ENCODE measurements around the gene ERBB3. TPM values are rescaled to one million over a fixed set of nuclear protein-coding genes. Genes with fewer than 3 reads are reported as not detected.

The ERBB3 gene
- total and polyA plus RNA-seq, 9 donors: 0.72 to 20.6 (median 3.3) TPM

DNA sequence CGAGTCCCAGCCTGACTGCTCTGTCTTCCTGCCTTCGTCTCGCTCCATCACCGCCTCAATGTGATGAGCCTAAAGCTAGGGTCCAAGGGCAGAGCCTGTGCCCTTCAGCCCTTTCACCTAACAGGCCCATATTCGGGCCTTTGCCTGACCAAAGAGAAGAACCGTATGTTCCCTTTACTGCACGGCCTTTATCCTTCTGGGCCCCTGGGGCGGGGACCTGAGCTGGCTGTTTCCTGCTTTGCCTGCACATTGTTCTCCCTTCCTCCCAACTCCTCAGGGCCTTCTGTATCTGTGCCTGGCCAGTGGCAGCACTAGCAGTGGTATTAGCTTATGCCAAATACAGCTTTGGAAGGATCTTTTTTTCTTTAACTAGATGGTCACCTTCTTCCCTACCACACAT is 63.9 kb downstream of the ERBB3 start:
- Histone ChIP-seq H3K36me3 (no peaks in the 10 kb centered on the region), H3K27me3 (no peaks in the 10 kb centered on the region), H3K9me3 (no peaks in the 10 kb centered on the region), H3K27ac (no peak overlapping the region), H3K4me3 (no peak overlapping the region), H3K4me1 (ENCODE audit: insufficient read depth) (peaks cover 4% of the 10 kb centered on the region)
- DNase-seq: no peak
- TF ChIP-seq, protein P1, sequence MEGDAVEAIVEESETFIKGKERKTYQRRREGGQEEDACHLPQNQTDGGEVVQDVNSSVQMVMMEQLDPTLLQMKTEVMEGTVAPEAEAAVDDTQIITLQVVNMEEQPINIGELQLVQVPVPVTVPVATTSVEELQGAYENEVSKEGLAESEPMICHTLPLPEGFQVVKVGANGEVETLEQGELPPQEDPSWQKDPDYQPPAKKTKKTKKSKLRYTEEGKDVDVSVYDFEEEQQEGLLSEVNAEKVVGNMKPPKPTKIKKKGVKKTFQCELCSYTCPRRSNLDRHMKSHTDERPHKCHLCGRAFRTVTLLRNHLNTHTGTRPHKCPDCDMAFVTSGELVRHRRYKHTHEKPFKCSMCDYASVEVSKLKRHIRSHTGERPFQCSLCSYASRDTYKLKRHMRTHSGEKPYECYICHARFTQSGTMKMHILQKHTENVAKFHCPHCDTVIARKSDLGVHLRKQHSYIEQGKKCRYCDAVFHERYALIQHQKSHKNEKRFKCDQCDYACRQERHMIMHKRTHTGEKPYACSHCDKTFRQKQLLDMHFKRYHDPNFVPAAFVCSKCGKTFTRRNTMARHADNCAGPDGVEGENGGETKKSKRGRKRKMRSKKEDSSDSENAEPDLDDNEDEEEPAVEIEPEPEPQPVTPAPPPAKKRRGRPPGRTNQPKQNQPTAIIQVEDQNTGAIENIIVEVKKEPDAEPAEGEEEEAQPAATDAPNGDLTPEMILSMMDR (IDR thresholded peaks at IDR 0.05): no peak
- TF ChIP-seq POLR2A (IDR thresholded peaks at IDR 0.05) (no peak), EP300 (IDR thresholded peaks at IDR 0.05) (no peak)
- WGBS, 3 donors: 83 to 86% (median 84%) methylated on average over 8 of the region's 8 CpGs
- intact Hi-C loops (cut with DNase I): no loop called here

DNA sequence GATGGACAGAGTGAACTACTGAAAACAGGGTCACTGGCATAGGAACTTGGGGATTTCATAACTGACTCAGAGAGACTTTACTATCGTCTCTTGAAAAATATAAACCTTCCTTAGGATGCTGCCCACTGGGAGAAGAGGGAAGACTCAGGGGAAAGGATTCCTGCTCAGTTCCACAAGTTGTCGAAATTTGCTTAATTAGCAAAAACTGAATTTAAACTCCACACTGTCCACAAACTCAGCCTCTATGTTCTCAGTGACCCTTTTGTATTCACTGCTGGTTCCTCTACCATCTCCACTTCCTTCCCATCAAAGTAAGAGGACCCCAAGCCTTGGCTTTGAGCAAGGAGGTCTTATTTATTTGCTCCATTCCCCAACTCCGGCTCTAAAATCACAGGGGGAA is 65.3 kb downstream of the ERBB3 start:
- Histone ChIP-seq H3K9me3 (no peaks in the 10 kb centered on the region), H3K27ac (no peak overlapping the region), H3K4me1 (ENCODE audit: insufficient read depth) (peaks cover 4% of the 10 kb centered on the region), H3K27me3 (no peaks in the 10 kb centered on the region), H3K36me3 (no peaks in the 10 kb centered on the region), H3K4me3 (no peak overlapping the region)
- 69 to 82% (median 79%) methylated on average over 3 of the region's 3 CpGs for WGBS, 3 donors
- intact Hi-C loops (cut with DNase I): no loop called here
- TF ChIP-seq POLR2A (IDR thresholded peaks at IDR 0.05) (no peak), EP300 (IDR thresholded peaks at IDR 0.05) (no peak)
- TF ChIP-seq, protein P1 (IDR thresholded peaks at IDR 0.05): no peak
- no peak for DNase-seq

DNA sequence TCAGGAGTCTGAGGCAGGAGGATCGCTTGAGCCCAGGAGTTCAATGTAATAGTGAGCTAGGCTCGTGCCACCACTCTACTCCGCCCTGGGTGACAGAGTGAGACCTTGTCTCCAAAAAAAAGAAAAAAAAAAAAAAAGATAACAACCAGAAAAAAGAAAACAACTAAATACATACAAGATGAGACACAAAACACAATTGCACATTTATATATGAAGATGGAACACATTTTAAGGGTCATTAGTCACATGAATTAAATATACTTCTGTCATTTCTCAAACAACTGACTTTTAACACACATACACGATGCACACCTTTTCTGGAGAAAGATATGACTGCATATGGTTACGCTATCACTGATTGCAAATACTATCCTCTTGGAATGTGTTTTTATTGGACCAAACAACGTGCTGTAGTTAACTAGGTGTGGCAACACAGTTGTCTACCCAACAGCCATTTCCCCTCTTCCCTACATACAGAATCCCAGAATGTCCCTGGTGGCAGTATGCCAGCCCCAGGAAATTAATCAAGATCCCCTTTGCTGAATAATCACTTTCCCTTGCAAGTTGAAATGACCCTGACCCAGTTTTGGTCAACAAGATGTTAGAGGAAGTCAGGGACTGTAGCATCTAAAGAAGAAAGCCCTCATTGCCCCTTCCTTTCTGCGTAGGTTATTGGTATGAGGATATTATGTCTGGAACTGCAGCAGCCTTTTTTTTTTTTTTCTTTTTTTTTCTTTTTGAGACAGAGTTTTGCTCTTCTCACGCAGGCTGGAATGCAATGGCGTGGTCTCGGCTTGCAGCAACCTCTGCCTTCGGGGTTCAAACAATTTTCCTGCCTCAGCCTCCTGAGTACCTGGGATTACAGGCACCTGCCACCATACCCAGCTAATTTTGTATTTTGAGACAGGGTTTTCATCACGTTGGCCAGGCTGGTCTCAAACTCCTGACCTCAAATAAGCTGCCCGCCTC is 66.8 kb downstream of the ERBB3 start:
- H3K4me3 ChIP-seq: no peak overlapping the region
- peaks cover 6% of the 10 kb centered on the region for H3K4me1 ChIP-seq (ENCODE audit: insufficient read depth)
- 27 to 37% (median 27%) methylated on average over 13 of the region's 13 CpGs for WGBS, 3 donors
- TF ChIP-seq POLR2A (IDR thresholded peaks at IDR 0.05): no peak
- H3K36me3 ChIP-seq: no peaks in the 10 kb centered on the region
- intact Hi-C loops (cut with DNase I): no loop called here
- DNase-seq: peak; percentile 54 to 70 (median 64)
- no peaks in the 10 kb centered on the region for H3K9me3 ChIP-seq
- no peaks in the 10 kb centered on the region for H3K27me3 ChIP-seq
- peak overlapping the region; percentile 10 to 35 for H3K27ac ChIP-seq

DNA sequence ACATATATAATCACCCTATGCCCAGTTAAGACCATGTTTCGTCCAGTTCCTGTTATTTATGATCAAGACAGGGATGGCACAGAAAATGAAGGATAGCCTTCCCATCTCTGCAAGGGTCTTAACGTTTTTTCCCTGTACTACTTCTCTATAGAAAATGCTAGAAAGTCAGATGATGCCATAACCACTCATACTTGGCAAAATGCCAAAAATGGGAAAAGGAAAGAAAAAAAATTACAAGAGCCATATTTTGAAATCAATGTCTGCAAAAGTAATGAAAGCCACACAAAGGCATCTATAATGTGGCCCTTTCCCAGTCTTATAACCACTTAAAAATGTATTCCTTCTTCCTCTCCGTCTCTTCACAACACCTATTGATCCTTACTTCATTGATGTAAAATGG is 70.6 kb downstream of the ERBB3 start:
- WGBS, 3 donors: 65 to 66% (median 66%) methylated on average over 3 of the region's 3 CpGs
- intact Hi-C loops (cut with DNase I): no loop called here
- H3K27ac ChIP-seq: no peak overlapping the region
- no peak for DNase-seq
- H3K4me3 ChIP-seq: no peak overlapping the region
- TF ChIP-seq POLR2A (IDR thresholded peaks at IDR 0.05): no peak
- no peak for TF ChIP-seq EP300 (IDR thresholded peaks at IDR 0.05)
- TF ChIP-seq, protein P1 (IDR thresholded peaks at IDR 0.05): no peak
- no peaks in the 10 kb centered on the region for H3K36me3 ChIP-seq
- no peaks in the 10 kb centered on the region for H3K9me3 ChIP-seq
- no peaks in the 10 kb centered on the region for H3K27me3 ChIP-seq
- H3K4me1 ChIP-seq (ENCODE audit: insufficient read depth): peaks cover 14% of the 10 kb centered on the region

DNA sequence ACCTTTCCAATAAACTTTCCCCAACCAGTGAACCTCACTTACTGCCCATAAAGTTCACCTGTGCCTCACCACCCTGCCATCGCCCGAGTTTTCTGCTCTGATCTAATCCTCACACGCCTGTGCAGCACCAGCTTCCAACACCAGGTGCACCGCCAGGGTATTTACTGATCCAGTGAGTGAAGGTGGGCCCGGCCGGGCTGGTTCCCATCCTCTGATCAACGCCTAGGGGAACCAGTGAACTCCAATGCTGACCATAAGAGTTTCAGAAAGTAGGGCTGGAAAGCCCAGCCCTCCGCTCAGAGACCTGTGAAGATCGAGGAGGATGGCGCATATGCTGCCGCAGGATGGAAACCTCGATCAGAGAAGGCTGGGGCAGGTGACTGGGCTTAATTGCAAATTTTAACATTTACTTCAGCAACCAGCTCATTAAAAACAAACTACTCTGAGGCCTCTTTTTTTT is 71.7 kb downstream of the ERBB3 start:
- peak in 2 of 5 donors; percentile 53 to 59 for DNase-seq
- 6 to 10% (median 9%) methylated on average over 12 of the region's 12 CpGs for WGBS, 3 donors
- TF ChIP-seq EP300 (IDR thresholded peaks at IDR 0.05) (no peak), POLR2A (IDR thresholded peaks at IDR 0.05) (no peak)
- TF ChIP-seq, protein P1 (IDR thresholded peaks at IDR 0.05): peak in 1 of 3 donors; percentile 38
- Histone ChIP-seq H3K36me3 (no peaks in the 10 kb centered on the region), H3K4me3 (peak overlapping the region; percentile 54), H3K9me3 (no peaks in the 10 kb centered on the region), H3K27ac (peak overlapping the region; percentile 37 to 74), H3K4me1 (ENCODE audit: insufficient read depth) (peaks cover 14% of the 10 kb centered on the region), H3K27me3 (no peaks in the 10 kb centered on the region)
- intact Hi-C loops (cut with DNase I): no loop called here
